OCI-LY7 (cell line): Measurements from ENCODE around the gene PCNT.

Experiments
- EZH2phosphoT487 ChIP-seq: fragments of 200-600 bp; sonication (generic); IDR thresholded peaks from 2 replicates; pipeline ENCODE4 v1.6.1; 2018; ENCODE audit warnings: low read depth, borderline replicate concordance, mild to moderate bottlenecking, mixed run types, antibody characterized with exemption, low read length, moderate library complexity, mixed read lengths
- TF ChIP-seq, protein P1 (sequence below): fragments of 200-600 bp; sonication (generic); conservative IDR thresholded peaks from 2 replicates; pipeline ENCODE4 v1.5.1; 2014; ENCODE audit warnings: mild to moderate bottlenecking, antibody characterized with exemption, low read length, moderate library complexity, mixed read lengths

DNA sequence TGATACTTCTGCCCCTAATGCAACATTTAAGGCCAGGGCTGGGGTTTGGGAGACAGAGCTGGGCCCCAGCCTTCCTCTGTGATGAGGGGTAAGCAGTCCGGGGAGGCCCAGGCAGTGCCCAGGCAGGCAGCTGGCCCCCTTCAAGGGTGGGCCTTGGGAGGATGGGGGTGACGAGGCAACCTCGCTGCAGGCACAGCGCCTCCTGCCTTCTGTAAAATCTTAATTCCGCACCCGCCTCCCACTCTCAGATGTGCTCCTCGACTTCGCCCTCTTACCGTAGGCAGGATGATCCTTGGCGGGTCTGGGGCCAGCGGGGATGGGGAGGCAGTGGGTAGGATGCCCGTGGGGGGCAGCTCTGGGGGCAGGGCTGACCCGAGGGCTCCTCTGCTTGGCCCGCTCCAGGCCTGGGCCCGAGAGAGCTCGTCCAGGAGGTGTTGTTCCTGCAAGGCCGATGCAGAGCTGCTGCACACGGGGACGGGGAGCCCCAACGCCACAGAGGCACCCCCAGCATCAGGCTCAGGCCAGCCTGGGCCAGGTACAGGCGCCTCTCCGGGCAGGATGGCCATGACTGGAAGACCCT is 9.4 kb upstream of the PCNT start:
- TF ChIP-seq, protein P1, sequence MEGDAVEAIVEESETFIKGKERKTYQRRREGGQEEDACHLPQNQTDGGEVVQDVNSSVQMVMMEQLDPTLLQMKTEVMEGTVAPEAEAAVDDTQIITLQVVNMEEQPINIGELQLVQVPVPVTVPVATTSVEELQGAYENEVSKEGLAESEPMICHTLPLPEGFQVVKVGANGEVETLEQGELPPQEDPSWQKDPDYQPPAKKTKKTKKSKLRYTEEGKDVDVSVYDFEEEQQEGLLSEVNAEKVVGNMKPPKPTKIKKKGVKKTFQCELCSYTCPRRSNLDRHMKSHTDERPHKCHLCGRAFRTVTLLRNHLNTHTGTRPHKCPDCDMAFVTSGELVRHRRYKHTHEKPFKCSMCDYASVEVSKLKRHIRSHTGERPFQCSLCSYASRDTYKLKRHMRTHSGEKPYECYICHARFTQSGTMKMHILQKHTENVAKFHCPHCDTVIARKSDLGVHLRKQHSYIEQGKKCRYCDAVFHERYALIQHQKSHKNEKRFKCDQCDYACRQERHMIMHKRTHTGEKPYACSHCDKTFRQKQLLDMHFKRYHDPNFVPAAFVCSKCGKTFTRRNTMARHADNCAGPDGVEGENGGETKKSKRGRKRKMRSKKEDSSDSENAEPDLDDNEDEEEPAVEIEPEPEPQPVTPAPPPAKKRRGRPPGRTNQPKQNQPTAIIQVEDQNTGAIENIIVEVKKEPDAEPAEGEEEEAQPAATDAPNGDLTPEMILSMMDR = no peak
- TF ChIP-seq EZH2phosphoT487 = no peak
